SH-SY5Y (cell line): ENCODE measurements around the gene LRRC2.

Source experiments
- GATA2 ChIP-seq: IDR thresholded peaks from 2 replicates; pipeline ENCODE4 v1.6.1; 2011; ENCODE audit warnings: mild to moderate bottlenecking, low read depth, low read length
- GATA3 ChIP-seq: IDR thresholded peaks from 2 replicates; pipeline ENCODE4 v1.6.1; 2011; ENCODE audit warnings: low read depth, mild to moderate bottlenecking, low read length, moderate library complexity

DNA sequence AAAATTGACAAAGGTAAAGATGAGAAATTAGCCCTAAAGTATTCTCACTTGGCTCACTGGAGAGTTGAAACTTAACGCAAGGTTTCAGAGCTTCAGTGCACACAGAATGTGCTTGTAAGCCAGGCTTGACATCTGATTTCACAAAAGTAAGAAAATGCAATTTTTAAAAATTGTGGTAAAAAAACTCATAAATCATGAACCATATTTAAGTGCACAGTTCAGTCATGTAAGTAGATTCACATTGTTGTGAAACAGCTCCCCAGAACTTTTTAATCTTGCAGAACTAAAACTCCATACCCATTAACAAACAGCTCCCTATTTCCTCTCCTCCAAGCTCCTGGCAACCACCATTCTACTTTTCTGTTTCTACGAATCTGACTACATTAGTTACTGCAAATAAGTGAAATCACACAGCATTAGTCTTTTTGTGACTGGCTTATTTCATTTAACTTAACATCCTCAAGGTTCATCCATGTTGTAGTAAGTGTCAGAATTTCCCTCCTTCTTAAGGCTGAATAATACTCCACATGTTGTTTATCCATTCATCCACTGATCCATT is 53.8 kb downstream of the LRRC2 start:
- TF ChIP-seq GATA3 (no peak), GATA2 (no peak)
